Measurements from ENCODE around the gene TNNI2.

TNNI2 gene

DNA sequence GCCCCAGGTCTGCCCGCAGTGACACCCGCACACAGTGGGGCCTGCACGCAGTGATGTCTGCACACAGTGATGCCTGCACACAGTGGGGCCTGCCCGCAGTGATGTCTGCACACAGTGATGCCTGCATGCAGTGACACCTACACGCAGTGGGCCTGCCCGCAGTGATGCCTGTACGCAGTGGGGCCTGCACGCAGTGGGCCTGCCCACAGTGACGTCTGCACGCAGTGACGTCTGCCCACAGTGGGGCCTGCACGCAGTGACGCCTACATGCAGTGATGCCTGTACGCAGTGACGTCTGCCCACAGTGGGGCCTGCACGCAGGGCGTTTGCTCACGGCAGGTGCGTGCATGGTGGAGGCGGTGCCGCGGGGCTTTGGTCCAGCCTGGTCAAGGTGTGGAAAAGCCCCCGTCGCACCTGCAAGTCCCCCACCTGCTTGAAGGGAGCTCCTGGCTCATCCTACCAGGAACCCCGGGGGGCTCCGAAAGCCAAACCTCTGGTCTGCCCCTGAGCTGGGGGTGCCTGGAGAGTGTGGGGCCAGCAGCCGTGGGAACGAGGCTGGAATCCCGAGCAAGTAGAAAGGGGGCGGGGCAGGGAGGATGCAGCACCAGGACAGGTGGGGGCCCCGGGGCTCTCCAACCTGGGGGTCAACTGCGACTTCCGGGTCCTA lies 12.9 kb upstream of the TNNI2 start:
- H3K27me3 ChIP-seq, result no peaks in the 10 kb centered on the region
- no peaks in the 10 kb centered on the region for H3K9me3 ChIP-seq
- H3K4me1 ChIP-seq (ENCODE audit: control insufficient read depth in 1 of 2, insufficient read depth in 1 of 2, low read depth in 1 of 2, low read length in 1 of 2), result peaks cover 28 to 34% of the 10 kb centered on the region in 2 experiments
- no peak overlapping the region for H3K27ac ChIP-seq
- no peak overlapping the region for H3K4me3 ChIP-seq (ENCODE audit: low read depth in 1 of 2, low read length in 1 of 2)
- TF ChIP-seq, protein P1, sequence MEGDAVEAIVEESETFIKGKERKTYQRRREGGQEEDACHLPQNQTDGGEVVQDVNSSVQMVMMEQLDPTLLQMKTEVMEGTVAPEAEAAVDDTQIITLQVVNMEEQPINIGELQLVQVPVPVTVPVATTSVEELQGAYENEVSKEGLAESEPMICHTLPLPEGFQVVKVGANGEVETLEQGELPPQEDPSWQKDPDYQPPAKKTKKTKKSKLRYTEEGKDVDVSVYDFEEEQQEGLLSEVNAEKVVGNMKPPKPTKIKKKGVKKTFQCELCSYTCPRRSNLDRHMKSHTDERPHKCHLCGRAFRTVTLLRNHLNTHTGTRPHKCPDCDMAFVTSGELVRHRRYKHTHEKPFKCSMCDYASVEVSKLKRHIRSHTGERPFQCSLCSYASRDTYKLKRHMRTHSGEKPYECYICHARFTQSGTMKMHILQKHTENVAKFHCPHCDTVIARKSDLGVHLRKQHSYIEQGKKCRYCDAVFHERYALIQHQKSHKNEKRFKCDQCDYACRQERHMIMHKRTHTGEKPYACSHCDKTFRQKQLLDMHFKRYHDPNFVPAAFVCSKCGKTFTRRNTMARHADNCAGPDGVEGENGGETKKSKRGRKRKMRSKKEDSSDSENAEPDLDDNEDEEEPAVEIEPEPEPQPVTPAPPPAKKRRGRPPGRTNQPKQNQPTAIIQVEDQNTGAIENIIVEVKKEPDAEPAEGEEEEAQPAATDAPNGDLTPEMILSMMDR (IDR thresholded peaks at IDR 0.05), result no peak
- H3K36me3 ChIP-seq, result no peaks in the 10 kb centered on the region

DNA sequence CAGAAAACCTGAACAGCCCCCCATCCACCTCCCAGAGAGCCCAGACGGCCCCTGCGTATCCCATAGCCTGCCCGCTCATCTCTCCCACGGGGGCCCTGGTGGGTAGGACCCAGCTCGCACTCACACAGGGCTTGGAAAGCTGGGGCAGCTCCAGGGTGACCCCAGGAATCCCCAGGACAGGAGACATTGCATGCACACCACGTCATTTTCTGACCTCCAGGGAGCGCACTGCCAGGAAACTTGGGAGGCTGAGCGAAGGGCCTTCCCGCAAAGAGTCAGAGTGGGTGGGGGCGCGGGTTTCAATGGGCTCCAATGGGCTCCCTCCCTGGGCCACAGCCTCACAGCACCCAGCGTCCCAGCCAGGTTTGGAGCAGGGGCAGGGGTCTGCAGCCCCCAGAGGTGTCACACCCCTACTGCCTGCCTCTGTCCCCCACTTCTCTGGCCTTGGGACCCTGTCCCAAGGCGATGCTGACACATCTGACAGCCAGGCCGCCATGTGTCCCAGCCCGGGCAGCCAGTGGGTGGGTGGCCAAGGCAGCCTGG lies 12.2 kb upstream of the TNNI2 start:
- Histone ChIP-seq H3K4me3 (ENCODE audit: low read depth in 1 of 2, low read length in 1 of 2) (no peak overlapping the region), H3K27me3 (no peaks in the 10 kb centered on the region), H3K9me3 (no peaks in the 10 kb centered on the region), H3K36me3 (no peaks in the 10 kb centered on the region), H3K4me1 (ENCODE audit: control insufficient read depth in 1 of 2, insufficient read depth in 1 of 2, low read depth in 1 of 2, low read length in 1 of 2) (peaks cover 28 to 40% of the 10 kb centered on the region in 2 experiments), H3K27ac (no peak overlapping the region)
- TF ChIP-seq, protein P1 (IDR thresholded peaks at IDR 0.05), result no peak

DNA sequence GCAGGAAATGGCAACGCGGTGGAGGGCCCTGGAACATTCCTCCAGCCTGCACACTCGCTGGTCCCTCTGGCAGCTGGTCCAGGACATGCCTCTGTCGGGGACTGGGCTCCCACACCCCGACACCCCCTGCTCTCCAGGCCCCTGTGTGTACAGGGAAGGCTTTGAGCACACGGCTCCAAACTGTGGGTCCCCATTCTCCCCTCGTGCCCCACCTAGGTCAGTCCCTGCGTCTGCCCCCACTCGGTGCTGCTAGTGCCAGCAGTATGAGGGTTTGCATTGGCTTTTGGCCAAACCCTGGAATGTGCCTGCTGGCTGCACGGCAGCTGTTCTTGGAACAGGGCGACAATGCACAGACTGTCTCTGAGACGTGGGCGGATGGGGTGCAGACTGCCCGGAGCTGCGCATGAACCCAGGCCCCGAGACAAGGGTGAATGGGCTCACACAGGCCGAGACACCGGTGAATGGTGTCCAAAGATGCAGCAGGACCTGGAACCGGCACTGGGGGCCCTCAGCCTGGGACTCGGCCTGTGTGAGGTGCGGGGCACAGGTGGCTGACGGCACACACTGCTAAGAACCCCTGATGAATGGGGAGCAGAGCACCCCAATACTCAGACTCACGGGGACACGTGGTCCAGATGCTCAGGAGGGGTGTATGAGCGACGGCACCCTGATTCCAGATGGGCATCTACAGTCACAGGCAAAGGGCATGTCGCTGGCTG lies 11.5 kb upstream of the TNNI2 start:
- Histone ChIP-seq H3K4me1 (ENCODE audit: control insufficient read depth in 1 of 2, insufficient read depth in 1 of 2, low read depth in 1 of 2, low read length in 1 of 2) (peaks cover 34 to 46% of the 10 kb centered on the region in 2 experiments), H3K9me3 (no peaks in the 10 kb centered on the region), H3K27ac (no peak overlapping the region), H3K4me3 (ENCODE audit: low read depth in 1 of 2, low read length in 1 of 2) (no peak overlapping the region), H3K36me3 (no peaks in the 10 kb centered on the region), H3K27me3 (no peaks in the 10 kb centered on the region)
- TF ChIP-seq, protein P1 (IDR thresholded peaks at IDR 0.05), result no peak

DNA sequence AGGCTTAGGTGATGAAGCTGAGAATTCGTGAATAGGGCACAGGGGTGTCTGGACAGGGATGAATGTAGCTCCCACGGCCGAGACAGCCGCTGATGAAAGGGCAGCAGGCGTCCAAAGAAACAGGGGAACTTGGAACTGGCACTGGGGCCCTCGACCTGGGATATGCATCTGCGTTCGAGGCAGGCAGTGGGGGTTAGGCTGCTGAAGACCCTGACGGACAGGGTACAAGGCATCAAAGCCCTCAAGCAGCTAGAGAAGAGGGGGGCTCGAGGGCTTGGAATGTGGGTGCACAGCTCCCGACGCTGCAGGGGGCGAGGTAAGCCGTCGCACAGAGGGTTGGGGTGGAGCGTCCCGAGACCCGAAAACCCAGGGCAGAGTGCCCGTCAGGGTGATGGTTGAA lies 10.8 kb upstream of the TNNI2 start:
- Histone ChIP-seq H3K4me3 (ENCODE audit: low read depth in 1 of 2, low read length in 1 of 2) (no peak overlapping the region), H3K27me3 (no peaks in the 10 kb centered on the region), H3K36me3 (no peaks in the 10 kb centered on the region), H3K9me3 (no peaks in the 10 kb centered on the region), H3K4me1 (ENCODE audit: control insufficient read depth in 1 of 2, insufficient read depth in 1 of 2, low read depth in 1 of 2, low read length in 1 of 2) (peaks cover 41 to 53% of the 10 kb centered on the region in 2 experiments), H3K27ac (no peak overlapping the region)
- TF ChIP-seq, protein P1 (IDR thresholded peaks at IDR 0.05), result no peak

DNA sequence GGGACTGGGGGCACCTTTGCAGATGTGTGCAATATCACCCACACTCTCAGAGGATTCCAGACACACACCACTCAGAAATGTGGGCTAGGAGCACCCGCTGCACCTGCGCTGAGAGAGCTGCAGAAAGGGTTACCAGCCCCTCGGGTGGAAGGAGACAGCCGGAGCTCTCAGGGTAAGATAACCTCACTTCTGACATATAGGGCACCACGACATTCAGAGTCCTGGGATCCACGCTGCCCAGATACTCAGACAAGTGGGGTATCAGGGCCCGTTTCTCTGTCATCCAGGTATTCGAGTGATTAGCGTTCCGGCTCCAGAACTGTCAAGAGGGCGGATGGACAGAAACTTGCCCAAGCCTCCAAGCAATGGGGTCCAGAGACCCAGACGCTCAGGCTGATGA lies 10.2 kb upstream of the TNNI2 start:
- Histone ChIP-seq H3K9me3 (no peaks in the 10 kb centered on the region), H3K4me3 (ENCODE audit: low read depth in 1 of 2, low read length in 1 of 2) (no peak overlapping the region), H3K27me3 (peaks cover 3% of the 10 kb centered on the region), H3K36me3 (no peaks in the 10 kb centered on the region), H3K27ac (no peak overlapping the region), H3K4me1 (ENCODE audit: control insufficient read depth in 1 of 2, insufficient read depth in 1 of 2, low read depth in 1 of 2, low read length in 1 of 2) (peaks cover 42 to 58% of the 10 kb centered on the region in 2 experiments)
- TF ChIP-seq, protein P1 (IDR thresholded peaks at IDR 0.05), result no peak

Measured in neutrophil (primary cell).